HepG2 (cell line): ENCODE results near the gene ACSS1. TPM values are rescaled to one million over a fixed set of nuclear protein-coding genes. Genes with fewer than 3 reads are reported as not detected.

ENCODE experiments used
- FOXA3 ChIP-seq: IDR thresholded peaks from 2 replicates; pipeline ENCODE4 v1.6.1; 2016; ENCODE audit warnings: missing genetic modification reagents, missing compliant biosample characterization
- FOXM1 ChIP-seq: sonication (generic); formaldehyde crosslinking; IDR thresholded peaks from 2 replicates; pipeline ENCODE4 v1.5.0; 2020; ENCODE audit warnings: missing genetic modification reagents
- GATA4 ChIP-seq: sonication (generic); IDR thresholded peaks from 2 replicates; pipeline ENCODE4 v1.6.1; 2016; ENCODE audit warnings: antibody characterized with exemption, low read depth, borderline replicate concordance
- PAWR ChIP-seq: sonication (generic); formaldehyde crosslinking; IDR thresholded peaks from 2 replicates; pipeline ENCODE4 v1.4.0; 2020; ENCODE audit warnings: missing genetic modification reagents, mild to moderate bottlenecking, borderline replicate concordance
- POLR2AphosphoS2 ChIP-seq: IDR thresholded peaks from 2 replicates; pipeline ENCODE4 v1.6.1; 2011; ENCODE audit warnings: low read depth, low read length, improper control_type of control experiment
- TCF7 ChIP-seq: sonication (generic); IDR thresholded peaks from 2 replicates; pipeline ENCODE4 v1.6.1; 2016; ENCODE audit warnings: antibody characterized with exemption, low read depth
- ZBTB20 ChIP-seq: sonication (generic); formaldehyde crosslinking; IDR thresholded peaks from 2 replicates; pipeline ENCODE4 v1.8.1; 2023; ENCODE audit warnings: missing genetic modification reagents, low read depth, mild to moderate bottlenecking, borderline replicate concordance
- ZIK1 ChIP-seq: sonication (generic); formaldehyde crosslinking; IDR thresholded peaks from 2 replicates; pipeline ENCODE4 v1.5.0; 2020; ENCODE audit warnings: mild to moderate bottlenecking, low read depth, missing genetic modification reagents, borderline replicate concordance
- ZNF142 ChIP-seq: sonication (generic); formaldehyde crosslinking; IDR thresholded peaks from 2 replicates; pipeline ENCODE4 v1.4.0; 2020; ENCODE audit warnings: missing genetic modification reagents
- ZNF18 ChIP-seq: sonication (generic); formaldehyde crosslinking; IDR thresholded peaks from 2 replicates; pipeline ENCODE4 v1.8.0; 2022; ENCODE audit warnings: mild to moderate bottlenecking, missing genetic modification reagents; ENCODE audit not compliant: insufficient replicate concordance
- ZNF253 ChIP-seq: sonication (generic); formaldehyde crosslinking; IDR thresholded peaks from 2 replicates; pipeline ENCODE4 v1.8.0; 2022; ENCODE audit warnings: mild to moderate bottlenecking, missing genetic modification reagents, borderline replicate concordance
- ZNF274 ChIP-seq: sonication (generic); formaldehyde crosslinking; IDR thresholded peaks from 2 replicates; pipeline ENCODE4 v1.5.1; 2020; ENCODE audit warnings: mild to moderate bottlenecking, missing genetic modification reagents
- ZNF276 ChIP-seq: sonication (generic); formaldehyde crosslinking; IDR thresholded peaks from 2 replicates; pipeline ENCODE4 v1.4.0; 2020; ENCODE audit warnings: mild to moderate bottlenecking, low read depth, missing genetic modification reagents
- ZNF543 ChIP-seq: sonication (generic); formaldehyde crosslinking; IDR thresholded peaks from 2 replicates; pipeline ENCODE4 v1.4.0; 2020; ENCODE audit warnings: mild to moderate bottlenecking, missing genetic modification reagents
- ZNF75D ChIP-seq: sonication (generic); formaldehyde crosslinking; IDR thresholded peaks from 2 replicates; pipeline ENCODE4 v1.8.1; 2023; ENCODE audit warnings: missing genetic modification reagents, mild to moderate bottlenecking, borderline replicate concordance
- ZNF816 ChIP-seq: sonication (generic); formaldehyde crosslinking; IDR thresholded peaks from 2 replicates; pipeline ENCODE4 v1.8.0; 2022; ENCODE audit warnings: missing genetic modification reagents, mild to moderate bottlenecking, borderline replicate concordance
- polyA plus RNA-seq, 8 experiments: library from polyadenylated mRNA; depleted of rRNA in 3 of 8; stranded (reverse) in 7 of 8; unstranded in 1 of 8; fragments of >200 nt; fragmentation: Illumina TruSeq in 4 of 8; extraction: Trizol in 4 of 8; gene quantifications; 2 replicates each; pipeline versions ENCODE4 v1.2.1 to v1.2.3, GENCODE V29; 2011 to 2016; ENCODE audit warnings: low read depth in 4 of 8, missing spikeins in 1 of 8, mixed read lengths in 1 of 8; ENCODE audit not compliant: insufficient read depth in 1 of 8
- total RNA-seq, 5 experiments: library from RNA; depleted of rRNA; stranded (reverse); fragments of >200 nt; fragmentation: Illumina TruSeq; extraction: Trizol; gene quantifications; 2 replicates each; pipeline ENCODE4 v1.2.3, GENCODE V29; 2016; ENCODE audit warnings: low read depth in 1 of 5
- TF ChIP-seq, protein P1 (sequence below): sonication (generic); IDR thresholded peaks from 2 replicates; pipeline ENCODE4 v1.6.1; 2016; ENCODE audit warnings: low read depth, borderline replicate concordance

ACSS1 gene
- total and polyA plus RNA-seq, 2 of the 13 experiments (the other 11 are each of a cell fraction or from before 2014, with no cell fraction given) = 15.2 to 41.6 TPM

- TF ChIP-seq ZNF816 (CRISPR knock-in tag) (no peak), ZNF18 (CRISPR knock-in tag) (no peak), ZIK1 (no peak), FOXM1 (no peak), PAWR (CRISPR knock-in tag) (no peak), ZNF274 (no peak), ZNF543 (CRISPR knock-in tag) (peak; percentile 64; the same call in 1 of the 2 replicates), ZNF253 (CRISPR knock-in tag) (no peak), POLR2AphosphoS2 (no peak), TCF7 (no peak), GATA4 (no peak), ZNF276 (CRISPR knock-in tag) (no peak), ZBTB20 (no peak), FOXA3 (no peak), ZNF142 (CRISPR knock-in tag) (no peak), ZNF75D (CRISPR knock-in tag) (no peak)
- TF ChIP-seq, protein P1, sequence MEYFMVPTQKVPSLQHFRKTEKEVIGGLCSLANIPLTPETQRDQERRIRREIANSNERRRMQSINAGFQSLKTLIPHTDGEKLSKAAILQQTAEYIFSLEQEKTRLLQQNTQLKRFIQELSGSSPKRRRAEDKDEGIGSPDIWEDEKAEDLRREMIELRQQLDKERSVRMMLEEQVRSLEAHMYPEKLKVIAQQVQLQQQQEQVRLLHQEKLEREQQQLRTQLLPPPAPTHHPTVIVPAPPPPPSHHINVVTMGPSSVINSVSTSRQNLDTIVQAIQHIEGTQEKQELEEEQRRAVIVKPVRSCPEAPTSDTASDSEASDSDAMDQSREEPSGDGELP = peak; percentile 29; the same call in 1 of the 2 replicates
Measured at GRCh38 chr20:25030007-25030648, 27.8 kb downstream of the ACSS1 start (continued).
